BE2C (cell line): Measurements from ENCODE around the gene ZNF385B.

Experiments used
- DNase-seq: peaks from one replicate; pipeline ENCODE4 v3.0.0-alpha.2; 2020
- H3K27me3 ChIP-seq: fragments of 250-450 bp; sonication (Bioruptor Pico); 2 replicates; pipeline ENCODE4 v1.5.1; 2020; ENCODE audit warnings: mild to moderate bottlenecking
- H3K36me3 ChIP-seq: fragments of 250-450 bp; sonication (Bioruptor Pico); 2 replicates; pipeline ENCODE4 v1.5.1; 2020; ENCODE audit warnings: mild to moderate bottlenecking
- H3K4me1 ChIP-seq: fragments of 250-450 bp; sonication (Bioruptor Pico); 2 replicates; pipeline ENCODE4 v1.5.1; 2020
- H3K4me3 ChIP-seq: 2 replicates; pipeline ENCODE4 v1.5.1; 2011; ENCODE audit warnings: low read depth, low read length
- H3K9me3 ChIP-seq: fragments of 250-450 bp; sonication (Bioruptor Pico); 2 replicates; pipeline ENCODE4 v1.5.1; 2020
- CTCF ChIP-seq: IDR thresholded peaks from 2 replicates; pipeline ENCODE4 v1.5.1; 2012; ENCODE audit warnings: mild to moderate bottlenecking, low read depth, low read length

Gene ZNF385B

GRCh38 chr2:179853108-179853507, 8.3 kb downstream of the ZNF385B start:
- Histone ChIP-seq H3K36me3 (no peaks in the 10 kb centered on the region), H3K4me3 (no peak overlapping the region), H3K4me1 (no peaks in the 10 kb centered on the region), H3K9me3 (no peaks in the 10 kb centered on the region), H3K27me3 (no peaks in the 10 kb centered on the region)
- no peak for DNase-seq
- TF ChIP-seq CTCF = no peak

GRCh38 chr2:179850188-179850587, 11.2 kb downstream of the ZNF385B start:
- H3K4me1 ChIP-seq = no peaks in the 10 kb centered on the region
- H3K9me3 ChIP-seq = no peaks in the 10 kb centered on the region
- no peak for DNase-seq
- no peaks in the 10 kb centered on the region for H3K36me3 ChIP-seq
- H3K27me3 ChIP-seq = no peaks in the 10 kb centered on the region
- no peak for TF ChIP-seq CTCF
- no peak overlapping the region for H3K4me3 ChIP-seq

GRCh38 chr2:179849719-179850118, 11.7 kb downstream of the ZNF385B start:
- Histone ChIP-seq H3K36me3 (no peaks in the 10 kb centered on the region), H3K4me1 (no peaks in the 10 kb centered on the region), H3K27me3 (no peaks in the 10 kb centered on the region), H3K4me3 (no peak overlapping the region), H3K9me3 (no peaks in the 10 kb centered on the region)
- DNase-seq = no peak
- TF ChIP-seq CTCF = no peak

- H3K36me3 ChIP-seq = no peaks in the 10 kb centered on the region
- DNase-seq = no peak
- TF ChIP-seq CTCF = no peak
- H3K27me3 ChIP-seq = no peaks in the 10 kb centered on the region
- no peaks in the 10 kb centered on the region for H3K9me3 ChIP-seq
- H3K4me1 ChIP-seq = no peaks in the 10 kb centered on the region
- H3K4me3 ChIP-seq = no peak overlapping the region
Measured at GRCh38 chr2:179843541-179843940, 17.9 kb downstream of the ZNF385B start.

GRCh38 chr2:179842498-179843153, 18.8 kb downstream of the ZNF385B start:
- H3K27me3 ChIP-seq = no peaks in the 10 kb centered on the region
- H3K36me3 ChIP-seq = no peaks in the 10 kb centered on the region
- peak; percentile 52 for TF ChIP-seq CTCF
- peak; percentile 48 for DNase-seq
- no peak overlapping the region for H3K4me3 ChIP-seq
- H3K9me3 ChIP-seq = no peaks in the 10 kb centered on the region
- H3K4me1 ChIP-seq = no peaks in the 10 kb centered on the region

GRCh38 chr2:179840840-179841239, 20.6 kb downstream of the ZNF385B start:
- Histone ChIP-seq H3K27me3 (no peaks in the 10 kb centered on the region), H3K9me3 (no peaks in the 10 kb centered on the region), H3K4me3 (no peak overlapping the region), H3K4me1 (no peaks in the 10 kb centered on the region), H3K36me3 (no peaks in the 10 kb centered on the region)
- no peak for DNase-seq
- no peak for TF ChIP-seq CTCF
